UCSD-AML1 (cell line): ENCODE measurements around the gene PHC2.
A peak's percentile ranks its signal among the peaks of the same experiment; 100 is the strongest.

Experiments
- DNase-seq: peaks from one replicate; lab custom pipeline; 2025; ENCODE audit not compliant: unreplicated experiment; lab: John Stamatoyannopoulos, UW

PHC2 gene, protein sequence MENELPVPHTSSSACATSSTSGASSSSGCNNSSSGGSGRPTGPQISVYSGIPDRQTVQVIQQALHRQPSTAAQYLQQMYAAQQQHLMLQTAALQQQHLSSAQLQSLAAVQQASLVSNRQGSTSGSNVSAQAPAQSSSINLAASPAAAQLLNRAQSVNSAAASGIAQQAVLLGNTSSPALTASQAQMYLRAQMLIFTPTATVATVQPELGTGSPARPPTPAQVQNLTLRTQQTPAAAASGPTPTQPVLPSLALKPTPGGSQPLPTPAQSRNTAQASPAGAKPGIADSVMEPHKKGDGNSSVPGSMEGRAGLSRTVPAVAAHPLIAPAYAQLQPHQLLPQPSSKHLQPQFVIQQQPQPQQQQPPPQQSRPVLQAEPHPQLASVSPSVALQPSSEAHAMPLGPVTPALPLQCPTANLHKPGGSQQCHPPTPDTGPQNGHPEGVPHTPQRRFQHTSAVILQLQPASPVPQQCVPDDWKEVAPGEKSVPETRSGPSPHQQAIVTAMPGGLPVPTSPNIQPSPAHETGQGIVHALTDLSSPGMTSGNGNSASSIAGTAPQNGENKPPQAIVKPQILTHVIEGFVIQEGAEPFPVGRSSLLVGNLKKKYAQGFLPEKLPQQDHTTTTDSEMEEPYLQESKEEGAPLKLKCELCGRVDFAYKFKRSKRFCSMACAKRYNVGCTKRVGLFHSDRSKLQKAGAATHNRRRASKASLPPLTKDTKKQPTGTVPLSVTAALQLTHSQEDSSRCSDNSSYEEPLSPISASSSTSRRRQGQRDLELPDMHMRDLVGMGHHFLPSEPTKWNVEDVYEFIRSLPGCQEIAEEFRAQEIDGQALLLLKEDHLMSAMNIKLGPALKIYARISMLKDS

DNA sequence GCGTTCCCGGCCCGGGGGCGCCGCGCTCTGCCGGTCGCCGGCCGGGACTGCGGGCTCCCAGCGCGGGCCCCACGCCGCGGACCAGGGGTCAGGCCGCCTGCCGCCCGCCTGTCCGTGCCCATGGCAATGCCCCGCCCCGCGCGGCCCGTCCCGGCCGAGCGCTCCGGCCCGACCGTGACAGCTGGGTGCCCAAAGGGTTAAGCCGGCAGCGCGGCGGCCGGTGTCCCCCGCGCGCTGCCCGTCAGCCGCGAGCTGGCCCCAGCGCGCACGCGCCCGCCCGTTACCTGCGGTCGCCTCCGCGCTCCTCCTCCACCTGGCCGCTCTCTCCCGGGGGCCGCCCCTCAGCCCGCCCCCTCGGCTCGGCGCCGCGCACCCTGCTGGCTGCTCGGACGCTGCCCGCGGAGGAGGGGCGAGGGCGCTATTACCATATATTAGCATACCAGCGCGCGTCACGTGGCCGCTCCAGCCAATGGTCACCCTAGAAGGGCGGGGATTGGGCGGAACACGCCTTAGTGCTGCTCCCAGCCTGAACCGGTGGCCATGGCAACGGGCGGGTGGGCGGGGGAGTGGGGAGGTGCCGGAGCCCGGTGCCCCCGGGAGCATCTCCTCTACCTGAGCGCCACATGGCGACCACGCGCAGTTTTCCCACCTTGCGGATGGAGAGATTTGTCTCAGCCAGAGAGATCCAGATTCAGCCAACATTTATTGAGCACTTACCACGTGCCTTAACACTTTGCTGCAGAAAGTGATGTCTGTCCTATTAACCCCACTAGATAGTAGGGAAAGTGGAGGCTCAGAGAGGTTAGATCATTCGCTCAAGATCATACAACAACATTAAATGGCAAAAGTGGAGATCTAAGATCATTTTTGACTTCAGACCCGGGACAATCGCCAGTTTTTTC is at the start of gene PHC2:
Gene PHC2 (minus strand): TSS at position 404 of the 902 bp plus-strand sequence. CDS start 55,556 bp downstream, outside the sequence.
- DNase-seq, result peak; percentile 93

DNA sequence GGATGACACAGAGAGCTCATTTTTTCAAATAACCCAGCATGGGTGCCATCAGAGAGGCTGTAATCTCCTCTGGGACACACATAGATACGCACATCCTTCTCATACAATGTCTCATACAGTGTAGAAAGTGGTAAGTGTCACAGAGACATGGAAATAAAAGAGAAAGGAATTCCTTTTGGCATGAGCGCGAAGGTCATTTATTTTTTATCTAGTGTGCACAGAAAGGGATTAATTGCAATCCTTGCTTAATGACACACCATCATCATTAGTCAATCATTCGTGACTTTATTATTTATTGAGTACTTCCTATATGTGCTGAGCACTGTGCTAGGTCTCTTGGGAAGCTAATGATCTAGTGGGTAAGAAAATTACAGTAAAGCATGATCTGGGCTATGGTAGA is 46.6 kb upstream of the PHC2 start:
- DNase-seq, result no peak

DNA sequence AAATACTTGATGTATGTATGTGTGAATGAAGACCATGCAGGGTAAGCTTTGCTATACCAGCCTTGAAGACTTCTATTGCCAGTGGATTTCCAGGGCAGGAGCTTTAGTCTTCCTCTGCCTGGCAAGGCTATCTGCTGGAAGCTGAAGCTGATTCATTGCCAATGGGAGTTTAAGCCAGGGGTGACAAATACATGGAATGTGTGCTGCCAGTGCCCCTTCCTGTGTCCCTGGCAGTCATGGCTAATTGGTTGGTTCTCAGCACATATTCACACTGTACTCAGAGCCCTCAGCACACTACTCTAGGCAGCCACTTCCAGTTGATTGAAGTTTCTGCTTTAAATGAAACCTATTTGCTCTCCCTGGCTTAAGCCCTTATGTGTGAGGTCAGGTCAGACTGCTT is 43.0 kb upstream of the PHC2 start:
- no peak for DNase-seq

- DNase-seq, result peak; percentile 98
These were observed 41.5 kb upstream of the PHC2 start, which contains the start of gene ZSCAN20 for GRCh38 chr1:33472269-33472980. TSS of gene ZSCAN20 (plus strand) at chr1:33472645. CDS start at chr1:33479289, 6,644 bp downstream.

- no peak for DNase-seq
These were observed 40.5 kb upstream of the PHC2 start for GRCh38 chr1:33471416-33471815.

DNA sequence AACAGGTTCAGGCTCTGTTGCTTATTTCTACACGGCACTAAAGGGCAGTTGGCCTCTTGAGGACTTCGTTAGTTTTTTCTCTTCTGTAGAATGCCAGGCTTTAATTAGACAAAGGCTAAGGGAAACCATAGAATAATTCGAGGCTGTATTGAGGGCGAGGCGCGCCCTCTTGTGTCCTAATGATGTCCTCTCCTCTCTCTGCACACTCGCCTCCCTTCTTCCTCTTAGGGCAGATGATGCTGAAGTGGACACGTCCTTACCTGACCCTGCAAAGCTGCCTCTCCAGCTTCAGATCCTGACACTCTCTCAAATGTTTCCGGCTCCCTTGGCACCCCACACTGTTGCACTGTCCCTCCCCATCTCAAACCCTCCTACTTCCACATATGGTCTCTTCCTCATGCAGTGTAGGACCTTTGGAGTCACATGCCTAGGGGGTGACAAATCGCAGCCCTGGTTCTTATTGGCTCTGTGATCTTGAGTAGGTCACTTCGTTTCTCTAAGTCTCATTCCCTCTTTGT is 39.7 kb upstream of the PHC2 start:
- DNase-seq, result peak; percentile 74

- DNase-seq, result no peak
These were observed 38.8 kb upstream of the PHC2 start for GRCh38 chr1:33469691-33470090.

GRCh38 chr1:33468967-33469366 is 38.1 kb upstream of the PHC2 start:
- no peak for DNase-seq

DNA sequence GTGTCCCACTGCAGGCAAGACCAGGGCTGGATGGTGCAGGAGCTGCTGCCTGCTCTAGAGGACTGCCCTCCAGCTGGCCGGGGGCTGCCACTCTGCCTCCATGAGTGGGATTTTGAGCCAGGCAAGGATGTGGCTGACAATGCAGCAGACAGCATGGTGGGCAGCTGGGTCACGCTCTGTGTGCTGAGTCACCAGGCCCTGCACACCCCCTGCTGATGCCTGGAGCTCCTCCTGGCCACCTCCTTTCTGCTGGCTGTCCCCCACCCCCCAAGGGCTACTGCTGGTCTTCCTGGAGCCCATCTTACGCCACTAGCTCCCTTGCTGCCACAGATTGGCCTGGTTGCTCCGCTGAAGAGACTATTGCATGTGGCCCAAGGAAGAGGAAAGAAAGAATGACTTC is 37.6 kb upstream of the PHC2 start:
- no peak for DNase-seq

DNA sequence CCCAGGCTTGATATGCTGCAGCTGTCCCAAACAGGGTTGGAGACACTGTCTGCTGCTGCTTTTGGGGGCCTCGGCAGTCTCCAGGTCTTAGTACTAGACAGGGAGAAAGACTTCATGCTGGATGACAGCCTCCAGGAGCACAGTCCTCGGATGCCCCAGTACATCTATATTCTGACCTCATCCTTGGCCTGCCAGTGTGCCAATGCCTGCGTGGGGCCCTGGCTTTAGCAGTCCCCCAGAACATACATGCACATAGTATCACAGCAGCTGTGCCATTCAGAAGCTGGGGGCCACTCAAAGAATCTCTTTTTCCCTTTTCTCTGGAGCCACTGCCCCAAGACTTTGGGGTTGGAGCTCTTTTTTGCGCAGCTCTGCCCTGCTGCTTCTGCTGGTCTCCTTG is 37.1 kb upstream of the PHC2 start:
- no peak for DNase-seq

GRCh38 chr1:33466159-33466558 is 35.3 kb upstream of the PHC2 start:
- no peak for DNase-seq

DNA sequence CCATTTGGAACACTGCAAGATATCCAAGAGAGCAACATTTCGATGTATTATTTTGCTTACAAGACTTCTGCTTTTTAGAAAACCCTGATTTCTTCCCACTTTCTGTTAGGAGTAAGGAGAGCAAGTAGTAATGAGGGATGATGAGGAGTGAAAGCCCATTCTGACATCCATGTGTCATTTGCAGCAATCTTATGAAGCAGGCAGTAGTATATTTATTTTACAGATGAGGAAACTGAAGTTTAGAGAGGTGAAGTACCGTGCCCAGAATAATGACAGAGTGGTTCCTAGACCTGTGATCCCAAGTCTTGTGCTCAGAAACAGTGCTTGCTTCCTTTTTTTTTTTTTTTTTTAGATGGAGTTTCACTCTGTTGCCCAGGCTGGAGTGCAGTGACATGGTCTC is 34.4 kb upstream of the PHC2 start:
- no peak for DNase-seq

- no peak for DNase-seq
These were observed 33.7 kb upstream of the PHC2 start for GRCh38 chr1:33464552-33464951.

DNA sequence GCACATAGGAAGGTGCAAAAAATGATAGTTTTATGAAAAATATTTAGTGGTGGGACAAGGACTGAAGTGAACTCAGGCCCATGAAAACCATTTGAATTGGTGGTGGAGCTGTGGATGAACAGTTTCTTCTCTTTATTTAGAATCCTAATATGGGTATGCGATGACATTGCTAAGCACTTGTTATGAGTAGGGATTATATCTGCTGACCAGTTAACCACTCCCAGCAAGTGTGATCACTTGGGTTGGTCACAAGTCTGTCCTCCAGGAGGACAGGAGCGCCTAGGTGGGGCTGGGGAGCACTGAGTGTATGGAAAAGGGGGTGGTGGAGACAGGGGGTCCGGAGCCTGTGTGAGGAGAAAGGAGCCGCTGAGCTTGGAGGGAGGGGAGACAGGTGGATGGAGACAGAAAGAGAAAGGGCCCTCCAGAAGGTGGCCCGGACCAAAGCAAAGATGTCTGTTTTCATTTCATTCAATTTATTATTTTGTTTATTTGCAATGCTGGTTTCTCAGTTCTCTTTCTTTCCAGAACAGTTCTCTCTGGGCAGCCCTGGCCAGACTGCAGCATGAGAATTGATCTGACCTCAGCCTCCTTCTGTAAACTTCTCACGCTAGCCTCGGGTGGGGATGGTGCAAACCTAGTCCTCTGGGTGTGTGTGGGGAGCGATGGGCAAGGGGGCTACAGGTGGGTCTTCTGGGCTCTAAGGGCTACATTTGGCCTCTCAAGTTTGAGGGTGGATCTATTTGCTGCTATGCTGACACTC is 31.7 kb upstream of the PHC2 start:
- DNase-seq, result no peak

DNA sequence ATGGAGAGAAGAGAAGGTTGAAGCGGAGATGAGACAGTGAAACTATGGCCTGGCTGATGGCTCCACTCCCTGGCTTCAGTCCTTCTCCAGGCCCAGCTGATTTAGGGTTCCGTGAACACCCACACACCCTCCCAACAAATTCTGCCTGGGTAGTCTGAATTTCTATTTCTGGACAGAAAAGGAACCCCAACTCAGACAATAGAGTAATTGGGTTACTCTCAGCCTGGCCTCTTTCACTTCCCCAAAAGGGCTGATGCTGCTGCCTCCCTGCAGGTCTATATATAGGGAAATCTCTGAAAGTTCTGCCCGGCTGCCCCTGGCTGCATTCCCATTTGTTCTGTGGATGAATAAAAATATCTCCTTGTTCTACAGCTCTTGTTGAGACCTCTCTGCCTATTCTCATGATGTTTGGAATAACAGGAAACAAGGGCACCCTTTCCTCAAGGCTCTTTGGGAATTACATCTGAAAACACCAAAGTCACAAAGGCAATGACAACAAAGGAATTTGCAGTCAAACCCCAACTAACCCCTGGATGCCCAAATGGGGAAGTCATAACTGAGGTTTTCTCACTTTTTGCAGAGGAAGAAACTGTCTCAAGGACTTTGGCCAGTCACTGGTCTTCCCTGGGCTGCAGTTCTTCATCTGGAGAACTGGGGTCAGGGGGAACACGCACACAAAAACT is 30.2 kb upstream of the PHC2 start:
- DNase-seq, result no peak

DNA sequence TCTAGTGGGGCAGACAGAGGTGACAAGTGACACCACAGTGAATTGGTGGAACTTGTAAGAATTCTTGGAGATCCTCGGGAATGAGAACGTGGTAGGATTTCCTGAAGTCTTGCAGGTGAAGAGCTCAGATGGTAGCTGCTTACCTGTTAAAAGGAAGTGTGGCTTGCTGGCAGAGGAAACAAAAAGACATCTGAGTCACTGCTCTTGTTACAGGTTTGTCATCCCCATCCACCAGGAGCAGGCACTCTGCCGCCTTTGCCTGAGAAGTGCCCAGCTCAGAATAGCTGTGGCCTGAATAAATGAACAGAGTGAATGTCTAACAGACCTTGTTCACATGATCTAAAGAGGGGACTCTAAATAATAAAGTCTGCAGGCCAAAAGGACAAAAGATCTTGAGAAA is 29.2 kb upstream of the PHC2 start:
- DNase-seq, result no peak

DNA sequence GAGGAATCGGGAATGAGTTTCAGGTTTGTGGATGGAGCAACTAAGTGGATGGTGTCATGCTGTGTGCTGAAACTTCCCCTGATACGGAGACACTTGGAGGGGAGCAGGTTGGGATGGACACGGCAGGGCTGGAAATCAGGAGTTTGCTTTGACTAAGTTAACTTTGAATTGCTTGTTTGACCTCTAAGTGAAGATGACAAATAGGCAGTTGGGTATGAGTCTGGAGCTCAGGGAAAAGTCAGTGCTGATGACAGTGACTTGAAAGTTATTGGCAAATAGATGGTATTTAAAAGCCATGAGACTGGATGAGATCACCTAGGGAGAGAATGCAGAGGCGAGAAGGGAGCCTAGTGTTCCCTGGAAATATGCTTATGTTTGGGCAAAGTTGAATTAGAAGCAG is 28.8 kb upstream of the PHC2 start:
- DNase-seq, result no peak

GRCh38 chr1:33456502-33456886 is 25.6 kb upstream of the PHC2 start:
- DNase-seq, result no peak
